NCI-H2196 treated with DMSO at 0.1 percent for 48 hours (cell line): ENCODE results near the gene CKAP4.

ENCODE experiments used
- DNase-seq: peaks from one replicate; lab custom pipeline; 2025; ENCODE audit not compliant: unreplicated experiment; lab: John Stamatoyannopoulos, UW

The CKAP4 gene

DNA sequence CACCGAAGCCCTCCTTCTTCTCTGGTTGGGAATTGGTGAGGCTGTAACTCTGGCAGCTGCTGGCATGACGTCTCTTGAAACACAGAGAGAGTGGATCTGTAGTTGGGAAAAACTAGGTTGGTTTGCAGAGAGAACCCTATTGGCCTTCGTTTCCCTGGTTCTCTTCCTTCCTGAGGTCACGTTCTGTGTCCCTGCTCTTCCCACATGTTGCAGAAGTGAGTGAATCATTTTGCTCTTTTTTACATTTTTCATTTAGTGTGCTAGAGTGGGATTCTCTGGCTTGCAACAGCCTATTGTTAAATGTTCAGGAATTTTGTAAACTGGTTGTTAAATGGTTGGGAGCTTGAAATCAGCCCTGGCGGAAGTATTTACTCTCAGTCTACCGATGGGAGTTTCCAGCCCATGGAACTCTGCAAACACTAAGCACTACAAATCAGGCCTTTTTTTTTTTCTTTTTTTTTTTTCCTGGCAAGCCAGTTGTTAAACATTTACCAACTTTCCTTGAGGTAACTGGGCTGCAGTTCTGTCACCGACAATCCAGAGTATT lies 26.8 kb upstream of the CKAP4 start:
- DNase-seq, result no peak

DNA sequence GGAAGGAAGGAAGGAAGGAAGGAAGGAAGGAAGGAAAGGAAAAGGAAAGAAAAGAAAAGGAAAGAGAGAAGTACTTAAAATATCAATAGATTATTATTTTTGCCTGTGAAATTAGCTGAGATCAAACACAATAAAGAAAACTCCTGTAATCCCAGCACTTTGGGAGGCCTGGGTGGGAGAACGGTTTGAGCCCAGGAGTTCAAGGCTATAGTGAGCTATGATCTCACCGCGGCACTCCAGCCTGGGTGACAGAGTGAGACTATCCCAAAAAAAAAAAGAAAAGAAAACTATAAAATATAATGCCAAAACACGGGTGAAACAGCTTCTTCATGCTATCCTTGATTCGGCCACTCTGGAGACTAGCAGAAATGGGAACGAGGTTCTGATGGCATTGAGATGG lies 26.2 kb upstream of the CKAP4 start:
- DNase-seq, result no peak

DNA sequence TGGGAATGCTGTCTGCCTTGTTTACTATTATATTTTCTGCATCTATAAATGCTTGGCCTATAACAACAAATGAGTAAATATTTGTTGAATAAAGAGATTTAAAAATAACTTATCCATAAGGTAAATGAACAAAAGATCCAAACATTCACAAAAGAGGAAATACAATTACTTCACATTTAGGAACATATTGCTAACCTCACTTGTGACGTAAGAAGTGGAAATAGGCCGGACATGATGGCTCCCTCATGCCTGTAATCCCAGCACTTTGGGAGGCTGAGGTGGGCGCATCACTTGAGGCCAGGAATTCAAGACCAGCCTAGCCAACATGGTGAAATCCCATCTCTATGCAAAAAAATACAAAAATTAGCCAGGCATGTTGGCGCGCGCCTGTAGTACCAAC lies 25.7 kb upstream of the CKAP4 start:
- DNase-seq, result no peak

- no peak for DNase-seq
Observed at GRCh38 chr12:106271575-106272505, 24.0 kb upstream of the CKAP4 start.

- no peak for DNase-seq
Observed at GRCh38 chr12:106269150-106269771, 21.4 kb upstream of the CKAP4 start.

GRCh38 chr12:106267535-106267934 lies 19.7 kb upstream of the CKAP4 start:
- DNase-seq, result no peak

- DNase-seq, result no peak
Observed at GRCh38 chr12:106265116-106265515, 17.3 kb upstream of the CKAP4 start.

DNA sequence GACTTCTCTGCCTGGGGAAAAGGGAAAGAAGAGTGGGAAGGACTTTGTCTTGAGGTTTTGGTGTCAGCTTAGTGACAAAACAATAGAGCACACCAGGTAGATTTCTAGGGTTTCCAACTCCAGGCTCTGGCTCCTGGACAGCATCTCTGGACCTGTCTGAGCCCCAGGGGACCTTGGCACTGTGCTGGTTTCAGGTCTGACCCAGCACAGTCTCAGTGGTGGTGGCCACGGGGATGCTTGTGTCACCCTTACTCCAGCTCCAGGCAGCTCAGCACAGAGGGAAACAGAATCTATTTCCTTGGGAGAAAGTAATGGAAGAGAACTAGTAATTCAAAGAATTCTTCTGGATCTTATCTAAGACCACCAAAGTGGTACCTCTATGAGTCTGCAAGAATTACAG lies 11.1 kb upstream of the CKAP4 start:
- DNase-seq, result no peak

DNA sequence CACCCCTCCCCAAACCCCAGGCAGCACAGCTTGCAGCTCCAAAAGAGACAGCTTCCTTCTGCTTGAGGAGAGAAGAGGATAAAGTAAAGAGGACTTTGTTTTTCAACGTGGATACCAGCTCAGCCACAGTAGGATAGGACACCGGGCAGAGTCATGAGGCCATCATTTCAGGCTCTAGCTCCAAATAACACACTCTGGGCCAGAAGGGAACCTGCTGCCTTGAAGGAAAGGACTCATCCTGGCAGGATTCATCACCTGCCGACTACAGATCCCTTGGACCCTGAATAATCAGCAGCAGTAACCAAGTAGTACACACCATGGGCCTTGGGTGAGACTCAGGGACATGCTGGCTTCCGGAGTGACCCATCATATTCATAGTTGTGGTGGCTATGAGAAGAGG lies 10.4 kb upstream of the CKAP4 start:
- DNase-seq, result no peak

- no peak for DNase-seq
Observed at GRCh38 chr12:106256524-106256923, 8.7 kb upstream of the CKAP4 start.

DNA sequence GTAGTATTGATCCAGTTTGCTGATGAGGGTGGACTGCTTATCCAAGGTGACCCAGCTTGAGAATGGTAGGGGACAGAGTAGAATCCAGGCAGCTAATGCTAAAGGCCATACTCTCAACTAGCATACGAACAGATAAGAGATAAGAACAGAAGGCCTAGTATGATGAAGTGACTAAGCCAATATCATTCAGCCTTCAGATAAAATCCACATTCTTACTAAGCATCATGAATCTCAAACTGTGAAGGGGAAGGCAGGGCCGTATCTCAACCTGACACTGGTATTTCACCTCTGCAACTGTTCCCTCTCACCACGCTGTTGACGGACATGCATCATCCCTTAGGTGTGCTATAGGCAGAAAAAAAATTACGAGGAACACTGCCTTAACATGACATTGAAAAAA lies 8.1 kb upstream of the CKAP4 start:
- no peak for DNase-seq

GRCh38 chr12:106255493-106255892 lies 7.7 kb upstream of the CKAP4 start:
- no peak for DNase-seq

GRCh38 chr12:106254724-106255123 lies 6.9 kb upstream of the CKAP4 start:
- DNase-seq, result no peak

- no peak for DNase-seq
Observed at GRCh38 chr12:106251631-106252455, 4.0 kb upstream of the CKAP4 start.

DNA sequence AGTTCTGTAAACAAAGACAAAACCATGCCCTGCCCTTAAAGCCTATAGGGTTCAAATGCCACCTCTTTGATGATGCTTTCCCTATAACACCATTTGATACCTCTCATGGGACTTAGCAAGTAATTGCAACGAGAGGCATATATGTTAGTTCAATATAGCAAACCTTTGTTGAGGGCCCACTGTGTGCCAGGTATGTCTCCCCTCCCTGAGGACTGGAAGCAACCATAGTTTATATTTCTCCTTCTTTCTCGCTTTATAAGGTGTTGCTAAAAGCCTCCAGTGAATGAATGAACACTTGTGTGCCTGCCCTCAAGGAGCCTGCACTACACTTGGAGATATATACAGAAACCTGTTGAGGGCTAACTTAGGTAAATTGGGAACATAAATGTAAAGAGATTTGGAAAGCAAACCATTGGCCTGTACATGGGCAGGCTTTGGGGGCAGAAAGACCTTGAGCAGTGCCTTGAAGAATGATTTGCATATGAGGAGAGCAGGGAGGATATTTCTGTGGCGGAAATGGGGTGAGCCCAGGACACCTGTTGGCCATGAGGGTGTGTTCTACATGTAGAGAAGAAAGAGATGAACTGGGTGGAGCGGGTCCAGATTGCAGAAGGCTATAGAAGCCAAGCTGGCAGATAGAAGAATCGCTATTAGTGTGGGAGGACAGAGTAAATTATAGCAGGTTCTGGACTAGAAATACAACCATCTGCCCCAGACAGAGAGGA lies 1.8 kb upstream of the CKAP4 start:
- no peak for DNase-seq

- DNase-seq, result no peak
Observed at GRCh38 chr12:106248846-106249371, 1.1 kb upstream of the CKAP4 start.

- no peak for DNase-seq
Observed at GRCh38 chr12:106248312-106248845, 559 bp upstream of the CKAP4 start.

DNA sequence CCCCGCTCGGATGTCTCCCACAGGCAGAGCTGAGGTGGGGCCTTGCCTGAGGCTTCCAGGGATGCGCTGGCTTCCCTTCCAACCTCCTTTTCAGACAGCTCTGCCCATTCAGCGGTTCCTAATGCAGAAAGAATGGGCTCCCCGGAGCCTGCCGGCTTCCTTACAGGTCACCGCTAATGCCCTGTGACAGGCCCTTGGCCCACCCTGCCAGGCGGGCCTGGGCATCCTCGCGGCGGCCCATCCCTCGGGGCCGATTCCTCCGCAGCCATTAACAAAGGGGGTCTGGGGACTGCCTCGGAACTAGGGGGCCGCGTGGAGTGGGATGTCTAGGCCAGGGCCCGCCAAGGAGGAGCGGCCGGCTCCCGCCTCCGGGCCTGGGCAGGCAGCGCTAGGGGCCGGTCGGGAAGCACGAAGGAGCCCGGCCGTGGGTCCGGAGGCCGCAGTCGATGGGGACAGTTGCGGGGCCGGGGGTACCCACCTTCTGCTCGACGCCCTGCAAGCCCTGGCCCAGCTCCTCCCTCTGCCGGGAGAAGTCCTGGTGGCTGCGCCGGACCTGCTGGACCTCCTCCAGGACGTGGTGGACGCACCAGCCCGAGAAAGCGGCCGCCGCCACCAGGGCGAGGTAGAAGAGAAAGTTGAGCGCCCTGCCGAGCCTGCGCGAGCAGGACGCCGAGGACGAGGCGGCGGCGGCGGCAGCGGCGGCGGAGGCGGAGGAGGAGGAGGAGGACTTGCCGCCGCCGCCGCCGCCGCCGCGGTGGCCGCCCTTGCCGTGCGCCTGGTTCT lies 738 bp downstream of the CKAP4 start:
- DNase-seq, result no peak

DNA sequence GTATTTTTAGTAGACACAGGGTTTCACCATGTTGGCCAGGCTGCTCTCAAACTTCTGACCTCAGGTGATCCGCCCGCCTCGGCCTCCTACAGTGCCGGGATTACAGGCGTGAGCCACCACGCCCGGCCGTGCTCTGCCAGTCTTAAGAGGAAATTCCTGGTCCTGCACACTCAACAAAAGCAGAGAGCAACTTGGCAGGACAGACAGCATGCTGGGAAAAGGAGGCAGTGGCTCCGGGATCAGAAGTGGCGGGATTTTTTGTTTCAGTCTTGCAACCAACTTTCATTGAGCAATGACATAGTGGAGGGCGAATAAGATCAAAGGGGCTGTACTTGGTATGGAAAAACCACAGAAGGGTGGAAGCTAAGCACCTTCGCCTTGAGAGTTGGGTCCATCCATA lies 2.1 kb downstream of the CKAP4 start:
- DNase-seq, result no peak
